GM19395 (cell line): ENCODE measurements around the gene EFNA3.

Experiments
- ATAC-seq: cut with Tn5 transposase; IDR thresholded peaks from one replicate; pipeline ENCODE4 v1.9.1; 2021; ENCODE audit warnings: mild to moderate bottlenecking, moderate library complexity; ENCODE audit not compliant: unreplicated experiment

Gene EFNA3

DNA sequence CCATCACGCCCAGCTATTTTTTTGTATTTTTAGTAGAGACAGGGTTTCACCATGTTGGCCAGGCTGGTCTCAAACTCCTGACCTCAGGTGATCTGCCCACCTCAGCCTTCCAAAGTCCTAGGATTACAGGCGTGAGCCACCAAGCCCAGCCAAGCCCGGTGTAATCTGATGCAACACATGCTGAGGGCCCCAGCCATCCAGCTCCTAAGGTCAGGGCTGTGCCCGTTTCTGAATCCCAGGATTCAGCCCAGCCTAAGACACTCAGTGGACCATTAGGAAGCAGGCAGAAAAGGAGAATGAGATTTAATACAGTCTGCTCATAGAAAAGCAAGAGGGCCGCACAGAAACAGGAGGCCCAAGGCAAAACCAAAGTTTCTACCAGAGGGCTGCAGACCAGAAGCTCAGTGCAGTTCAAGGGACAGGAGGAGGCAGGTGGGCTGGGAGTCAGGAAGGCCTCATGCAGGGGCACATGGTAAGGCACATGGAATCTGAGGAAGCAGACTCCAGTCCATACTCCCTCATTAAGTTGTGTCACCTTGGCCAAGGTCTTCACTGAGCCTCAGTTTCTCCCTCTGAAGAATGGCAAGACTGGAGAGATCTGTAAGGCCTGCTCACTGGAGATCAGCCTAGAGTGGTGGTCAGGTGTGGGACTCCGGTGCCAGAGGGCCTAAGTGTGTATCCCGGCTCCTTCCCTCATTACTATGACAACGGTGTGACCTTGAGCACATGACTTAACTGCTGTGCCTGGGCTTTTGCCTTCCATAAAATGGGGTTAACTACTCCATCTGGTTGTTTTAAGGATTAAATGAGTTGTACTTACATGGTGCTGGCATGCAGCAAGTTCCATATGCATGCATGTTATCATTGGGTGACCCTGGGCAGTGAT lies 29.9 kb upstream of the EFNA3 start:
- no peak for ATAC-seq

GRCh38 chr1:155049651-155050559 lies 28.7 kb upstream of the EFNA3 start:
- no peak for ATAC-seq

GRCh38 chr1:155050560-155051341 lies 27.9 kb upstream of the EFNA3 start, which contains the start of gene ADAM15:
Gene ADAM15, plus strand, starts transcription at chr1:155051316. Its CDS starts 71 bp downstream, at chr1:155051387.
- peak; percentile 55 for ATAC-seq

GRCh38 chr1:155051342-155051776 lies 27.3 kb upstream of the EFNA3 start:
- peak; percentile 28 for ATAC-seq

- peak; percentile 18 for ATAC-seq
Observed at GRCh38 chr1:155051777-155052398, 26.7 kb upstream of the EFNA3 start.

DNA sequence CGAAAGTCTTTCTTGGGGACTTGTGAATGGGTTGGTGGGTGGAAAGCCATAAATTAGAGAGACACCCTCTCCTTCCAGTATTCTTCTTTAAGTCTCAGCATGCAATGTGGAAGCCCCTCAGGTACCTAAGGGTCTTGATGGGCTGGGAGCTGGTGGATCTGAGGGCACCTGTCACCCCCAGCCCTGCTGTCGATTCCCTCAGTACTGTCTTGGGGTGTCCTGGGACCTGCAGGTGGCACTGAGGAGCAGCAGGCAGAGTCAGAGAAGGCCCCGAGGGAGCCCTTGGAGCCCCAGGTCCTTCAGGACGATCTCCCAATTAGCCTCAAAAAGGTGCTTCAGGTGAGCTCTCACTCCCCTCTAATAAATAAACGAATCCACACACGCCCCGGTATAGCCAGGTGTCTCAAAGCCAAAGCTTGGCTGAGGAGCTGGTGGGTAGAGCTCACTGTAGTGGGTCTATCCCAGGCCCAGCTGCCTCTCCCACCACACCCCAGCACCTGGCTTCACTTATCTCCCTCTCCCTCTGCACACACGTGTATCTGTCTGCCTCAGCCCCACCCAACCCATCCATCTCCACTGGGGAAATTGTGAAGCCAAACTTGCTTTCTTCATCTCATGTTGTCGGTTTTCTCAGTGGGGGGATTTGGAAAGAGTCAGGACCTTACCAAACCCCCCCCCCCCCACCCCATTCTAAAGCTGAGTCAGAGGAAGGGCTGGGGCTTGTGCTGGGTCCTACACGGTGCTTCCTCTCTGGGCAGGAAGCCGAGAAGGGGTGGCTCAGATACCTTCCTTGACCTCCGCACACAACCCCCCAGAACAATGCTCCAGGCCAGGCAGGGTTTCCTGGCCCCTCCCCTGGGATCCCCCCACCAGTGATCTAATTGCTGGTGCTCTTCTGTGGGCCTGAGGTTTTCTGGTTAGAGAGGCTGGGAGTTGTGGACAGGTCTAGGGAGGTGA lies 25.9 kb upstream of the EFNA3 start:
- no peak for ATAC-seq

- ATAC-seq: no peak
Observed at GRCh38 chr1:155053531-155054105, 25.0 kb upstream of the EFNA3 start.

GRCh38 chr1:155057104-155057503 lies 21.5 kb upstream of the EFNA3 start:
- no peak for ATAC-seq

GRCh38 chr1:155057788-155058211 lies 20.8 kb upstream of the EFNA3 start:
- ATAC-seq: no peak

DNA sequence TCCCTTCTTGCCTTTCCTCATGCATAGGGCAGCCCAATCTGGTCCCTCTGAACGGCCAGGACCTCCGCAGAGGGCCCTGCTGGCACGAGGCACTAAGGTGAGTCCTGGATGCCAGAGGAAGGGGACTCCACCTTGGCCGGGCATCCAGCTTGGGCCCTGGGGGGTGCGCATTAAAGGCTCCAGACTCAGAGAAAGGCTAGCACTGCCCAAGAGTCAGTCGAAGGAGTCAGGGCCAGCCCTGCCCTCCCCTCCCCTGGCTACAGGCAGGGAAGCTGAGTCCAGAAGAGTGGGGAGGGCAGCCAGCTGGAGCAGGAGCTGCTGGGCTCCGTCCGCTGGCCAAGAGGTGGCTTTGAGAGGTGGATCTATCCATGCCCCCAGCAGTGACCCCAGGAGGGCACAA lies 17.9 kb upstream of the EFNA3 start:
- ATAC-seq: no peak

- ATAC-seq: peak; percentile 49
Observed at GRCh38 chr1:155061381-155062150, 17.1 kb upstream of the EFNA3 start.

DNA sequence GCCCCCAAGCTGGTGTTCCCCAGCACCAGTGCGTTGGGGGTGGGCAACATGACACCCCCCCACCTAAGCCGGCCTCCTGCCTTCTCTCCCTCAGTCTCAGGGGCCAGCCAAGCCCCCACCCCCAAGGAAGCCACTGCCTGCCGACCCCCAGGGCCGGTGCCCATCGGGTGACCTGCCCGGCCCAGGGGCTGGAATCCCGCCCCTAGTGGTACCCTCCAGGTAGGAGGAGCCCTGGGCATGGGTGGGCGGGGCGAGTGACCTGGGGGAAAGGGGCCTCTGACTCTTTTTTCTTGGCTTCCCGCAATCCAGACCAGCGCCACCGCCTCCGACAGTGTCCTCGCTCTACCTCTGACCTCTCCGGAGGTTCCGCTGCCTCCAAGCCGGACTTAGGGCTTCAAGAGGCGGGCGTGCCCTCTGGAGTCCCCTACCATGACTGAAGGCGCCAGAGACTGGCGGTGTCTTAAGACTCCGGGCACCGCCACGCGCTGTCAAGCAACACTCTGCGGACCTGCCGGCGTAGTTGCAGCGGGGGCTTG lies 16.4 kb upstream of the EFNA3 start:
- no peak for ATAC-seq

DNA sequence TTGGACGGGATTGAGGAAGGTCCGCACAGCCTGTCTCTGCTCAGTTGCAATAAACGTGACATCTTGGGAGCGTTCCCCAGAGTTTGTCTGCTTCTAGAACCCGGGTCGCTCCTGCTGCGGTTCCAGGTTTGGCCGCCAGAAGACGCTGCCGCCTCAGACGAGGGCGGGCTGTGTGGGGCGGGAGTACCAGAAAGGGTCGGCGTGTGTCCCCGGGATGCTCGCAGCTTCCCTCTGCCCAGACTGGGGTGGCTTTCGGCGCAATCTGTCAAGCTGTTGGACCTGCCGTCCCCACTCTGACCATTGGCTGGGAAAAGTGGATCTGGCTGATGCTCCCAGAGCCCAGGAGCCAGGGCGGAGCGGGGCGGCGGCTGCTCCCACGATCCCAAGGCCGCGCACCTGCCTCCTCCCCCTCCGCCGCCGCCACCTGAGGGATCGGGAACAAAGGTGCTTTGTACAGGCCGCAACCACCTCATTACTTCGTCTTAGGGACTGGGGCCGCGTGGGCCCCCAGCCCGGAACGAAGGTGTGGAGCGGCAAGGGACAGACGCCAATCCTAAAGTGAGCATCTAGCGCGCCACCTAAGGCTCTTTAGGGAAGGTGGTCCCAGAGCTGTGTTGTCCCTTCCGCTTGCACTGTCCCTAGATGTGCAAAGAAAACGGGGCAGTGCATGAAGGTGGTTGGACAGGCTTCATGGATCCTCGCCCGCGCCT lies 15.8 kb upstream of the EFNA3 start:
- ATAC-seq: peak; percentile 10

- peak; percentile 64 for ATAC-seq
Observed at GRCh38 chr1:155063550-155064110, 15.0 kb upstream of the EFNA3 start, which contains the start of gene EFNA4. Gene EFNA4, plus strand, starts transcription at chr1:155063740. Its CDS starts 84 bp downstream, at chr1:155063824.

GRCh38 chr1:155064111-155064831 lies 14.4 kb upstream of the EFNA3 start:
- peak; percentile 13 for ATAC-seq

GRCh38 chr1:155064832-155065429 lies 13.7 kb upstream of the EFNA3 start:
- no peak for ATAC-seq
